H1 (cell line): ENCODE measurements around the gene CCDC157. TPM values are rescaled to one million over a fixed set of nuclear protein-coding genes. Genes with fewer than 3 reads are reported as not detected.

ENCODE experiments used
- CTCF ChIA-PET: fragments of 300-600 bp; sonication (Branson Sonifier 250); formaldehyde crosslinking; loops from one replicate; lab custom pipeline; 2021; ENCODE audit not compliant: partially characterized antibody; lab: Charles Lee
- POLR2A ChIA-PET: fragments of 300-600 bp; sonication (Branson Sonifier 250); formaldehyde crosslinking; loops from one replicate; lab custom pipeline; 2021; ENCODE audit warnings: inconsistent platforms; ENCODE audit not compliant: partially characterized antibody; lab: Charles Lee
- DNase-seq, 2 experiments: peaks; one replicate each; pipeline versions ENCODE4 v3.0.0 to v3.0.0-alpha.2; 2010 to 2022; ENCODE audit warnings: low spot score in 2 of 2, low read depth in 1 of 2, mixed read lengths in 1 of 2
- FAIRE-seq: peaks from 2 replicates; lab custom pipeline; 2011; peaks lifted over from hg19 to GRCh38; lab: Jason Lieb, UNC
- H2AFZ ChIP-seq: 2 replicates; pipeline ENCODE4 v1.8.1; 2012; ENCODE audit warnings: low read length, inconsistent platforms
- H2AK5ac ChIP-seq: 2 replicates; pipeline ENCODE4 v1.6.1; 2013; ENCODE audit warnings: low read depth, low read length
- H2BK120ac ChIP-seq: replicated peaks from 2 replicates; pipeline ENCODE3; 2013; ENCODE audit warnings: low read depth, low read length, inconsistent platforms
- H2BK12ac ChIP-seq: 2 replicates; pipeline ENCODE4 v1.6.1; 2013; ENCODE audit warnings: low read depth, low read length
- H2BK15ac ChIP-seq: 2 replicates; pipeline ENCODE4 v1.6.1; 2013; ENCODE audit warnings: low read length
- H2BK20ac ChIP-seq: 2 replicates; pipeline ENCODE4 v1.6.1; 2013; ENCODE audit warnings: low read length
- H2BK5ac ChIP-seq: 2 replicates; pipeline ENCODE4 v1.6.1; 2013; ENCODE audit warnings: low read depth, low read length
- H3K14ac ChIP-seq: 2 replicates; pipeline ENCODE4 v1.6.1; 2013; ENCODE audit warnings: inconsistent platforms; ENCODE audit not compliant: insufficient read length
- H3K18ac ChIP-seq: 2 replicates; pipeline ENCODE4 v1.6.1; 2013; ENCODE audit warnings: low read length; ENCODE audit errors: extremely low read depth
- H3K23ac ChIP-seq: 2 replicates; pipeline ENCODE4 v1.6.1; 2013; ENCODE audit warnings: inconsistent platforms; ENCODE audit not compliant: insufficient read length
- H3K23me2 ChIP-seq: 2 replicates; pipeline ENCODE4 v1.6.1; 2013; ENCODE audit warnings: low read depth, low read length
- H3K27ac ChIP-seq: 2 replicates; pipeline ENCODE4 v1.6.1; 2011; ENCODE audit warnings: low read depth, low read length, inconsistent platforms
- H3K27me3 ChIP-seq, 4 experiments: replicated peaks in 1 of 4; 1 replicate in 1 of 4; 2 replicates in 3 of 4; pipeline versions ENCODE4 v1.6.1 to v1.8.1; 2011 to 2013; ENCODE audit warnings: low read length in 3 of 4, mild to moderate bottlenecking in 3 of 4, inconsistent platforms in 2 of 4, mixed read lengths in 2 of 4, moderate library complexity in 1 of 4; ENCODE audit not compliant: control insufficient read depth in 3 of 4, insufficient read depth in 3 of 4; ENCODE audit errors: extremely low read depth in 1 of 4
- H3K36me3 ChIP-seq, 4 experiments: 2 replicates each; pipeline versions ENCODE4 v1.6.1 to v1.8.1; 2011 to 2013; ENCODE audit warnings: mild to moderate bottlenecking in 4 of 4, low read length in 3 of 4, moderate library complexity in 2 of 4, control low read depth in 1 of 4, inconsistent platforms in 1 of 4; ENCODE audit not compliant: insufficient read depth in 4 of 4, control insufficient read depth in 2 of 4
- H3K4ac ChIP-seq: replicated peaks from 2 replicates; pipeline ENCODE3; 2013; ENCODE audit warnings: low read length, low read depth, mixed read lengths, inconsistent platforms; ENCODE audit not compliant: insufficient read length
- H3K4me1 ChIP-seq, 4 experiments: replicated peaks in 1 of 4; 1 replicate in 1 of 4; 2 replicates in 3 of 4; pipeline versions ENCODE4 v1.6.1 to v1.8.1; 2011 to 2013; ENCODE audit warnings: low read length in 3 of 4, inconsistent platforms in 2 of 4, mixed read lengths in 1 of 4; ENCODE audit not compliant: insufficient read depth in 4 of 4, control insufficient read depth in 3 of 4
- H3K4me2 ChIP-seq, 2 experiments: 2 replicates each; pipeline versions ENCODE4 v1.6.1 to v1.8.1; 2011 to 2013; ENCODE audit warnings: low read depth in 2 of 2, low read length in 2 of 2, control low read depth in 1 of 2, inconsistent platforms in 1 of 2, mild to moderate bottlenecking in 1 of 2; ENCODE audit not compliant: insufficient read depth in 1 of 2
- H3K4me3 ChIP-seq, 4 experiments: fragments of 200-600, 300-600 bp in 1 of 4; sonication (generic), shearing (Covaris generic), sonication (Bioruptor Twin) in 1 of 4; 2 replicates each; pipeline versions ENCODE4 v1.5.1 to v1.8.1; 2011 to 2016; ENCODE audit warnings: low read length in 4 of 4, low read depth in 3 of 4, control low read depth in 2 of 4, inconsistent platforms in 2 of 4, mild to moderate bottlenecking in 2 of 4, mixed read lengths in 1 of 4, moderate library complexity in 1 of 4; ENCODE audit not compliant: insufficient read depth in 2 of 4; ENCODE audit errors: extremely low read depth in 1 of 4
- H3K56ac ChIP-seq: replicated peaks from 2 replicates; pipeline ENCODE3; 2013; ENCODE audit warnings: low read depth, mild to moderate bottlenecking, mixed read lengths, low read length, inconsistent platforms; ENCODE audit not compliant: insufficient read length
- H3K79me1 ChIP-seq: 2 replicates; pipeline ENCODE4 v1.6.1; 2013; ENCODE audit warnings: low read depth, low read length, control low read depth
- H3K79me2 ChIP-seq, 2 experiments: 2 replicates each; pipeline versions ENCODE4 v1.6.1 to v1.8.1; 2012 to 2013; ENCODE audit warnings: low read length in 2 of 2, mild to moderate bottlenecking in 2 of 2, inconsistent platforms in 1 of 2; ENCODE audit not compliant: insufficient read depth in 2 of 2, control insufficient read depth in 1 of 2
- H3K9ac ChIP-seq, 4 experiments: replicated peaks in 1 of 4; 1 replicate in 1 of 4; 2 replicates in 3 of 4; pipeline versions ENCODE4 v1.6.1 to v1.8.1; 2011 to 2013; ENCODE audit warnings: low read depth in 3 of 4, low read length in 3 of 4, control low read depth in 2 of 4, mild to moderate bottlenecking in 2 of 4, moderate library complexity in 2 of 4, inconsistent platforms in 1 of 4; ENCODE audit errors: extremely low read depth in 1 of 4
- H3K9me3 ChIP-seq, 2 experiments: 2 replicates each; pipeline versions ENCODE4 v1.6.1 to v1.8.1; 2012 to 2013; ENCODE audit warnings: mild to moderate bottlenecking in 2 of 2, moderate library complexity in 2 of 2, control low read depth in 1 of 2, inconsistent platforms in 1 of 2, low read depth in 1 of 2, low read length in 1 of 2, mixed read lengths in 1 of 2; ENCODE audit not compliant: insufficient read depth in 2 of 2
- H4K20me1 ChIP-seq, 2 experiments: replicated peaks in 1 of 2; 2 replicates each; pipeline versions ENCODE3 to v1.8.1; 2011 to 2013; ENCODE audit warnings: inconsistent platforms in 2 of 2, low read length in 2 of 2, mild to moderate bottlenecking in 1 of 2; ENCODE audit not compliant: insufficient read depth in 2 of 2, control insufficient read depth in 1 of 2
- H4K5ac ChIP-seq: 2 replicates; pipeline ENCODE4 v1.6.1; 2013; ENCODE audit warnings: low read length, low read depth, mixed read lengths, inconsistent platforms; ENCODE audit not compliant: insufficient read length
- H4K8ac ChIP-seq: 2 replicates; pipeline ENCODE4 v1.8.0; 2013; ENCODE audit warnings: mild to moderate bottlenecking, moderate library complexity, low read length, inconsistent platforms; ENCODE audit not compliant: insufficient read depth; ENCODE audit errors: extremely low read depth
- H4K91ac ChIP-seq: replicated peaks from 2 replicates; pipeline ENCODE3; 2013; ENCODE audit warnings: low read length, mixed read lengths, inconsistent platforms; ENCODE audit not compliant: insufficient read length
- BACH1 ChIP-seq: IDR thresholded peaks from 2 replicates; pipeline ENCODE4 v1.6.1; 2012; ENCODE audit warnings: low read length, improper control_type of control experiment
- BRCA1 ChIP-seq: IDR thresholded peaks from 2 replicates; pipeline ENCODE4 v1.6.1; 2012; ENCODE audit warnings: low read depth, low read length, improper control_type of control experiment
- CBX5 ChIP-seq: fragments of 300-800, 300-1000 bp; sonication (generic); IDR thresholded peaks from 2 replicates; pipeline ENCODE4 v1.7.1; 2016; ENCODE audit warnings: antibody characterized with exemption, low read length, low read depth
- CBX8 ChIP-seq: fragments of 300-800, 300-1000 bp; sonication (generic); IDR thresholded peaks from 2 replicates; pipeline ENCODE4 v1.7.1; 2016; ENCODE audit warnings: low read depth, low read length, borderline replicate concordance
- CHD1 ChIP-seq: IDR thresholded peaks from 2 replicates; pipeline ENCODE4 v1.6.1; 2012; ENCODE audit warnings: low read depth, low read length, improper control_type of control experiment
- CHD2 ChIP-seq: IDR thresholded peaks from 2 replicates; pipeline ENCODE4 v1.6.1; 2012; ENCODE audit warnings: low read length, improper control_type of control experiment
- EZH2 ChIP-seq: fragments of 200-600 bp; sonication (generic); IDR thresholded peaks from 2 replicates; pipeline ENCODE4 v1.7.1; 2012; ENCODE audit warnings: low read depth, mild to moderate bottlenecking, moderate library complexity, low read length, inconsistent platforms; ENCODE audit not compliant: severe bottlenecking
- HDAC2 ChIP-seq, 2 experiments: fragments of 300-600 bp in 1 of 2; sonication (generic) in 1 of 2; IDR thresholded peaks; 2 replicates each; pipeline ENCODE4 v1.6.1; 2011 to 2012; ENCODE audit warnings: low read depth in 2 of 2, low read length in 2 of 2, mild to moderate bottlenecking in 2 of 2, moderate library complexity in 2 of 2, borderline replicate concordance in 1 of 2, inconsistent platforms in 1 of 2
- POU5F1 ChIP-seq: IDR thresholded peaks from 2 replicates; pipeline ENCODE4 v1.6.1; 2011; ENCODE audit warnings: low read depth, mild to moderate bottlenecking, low read length, moderate library complexity
- SP2 ChIP-seq: IDR thresholded peaks from 2 replicates; pipeline ENCODE4 v1.6.1; 2012; ENCODE audit warnings: mild to moderate bottlenecking, low read length, inconsistent platforms
- TCF12 ChIP-seq: IDR thresholded peaks from 2 replicates; pipeline ENCODE4 v1.6.1; 2011; ENCODE audit warnings: low read depth, mild to moderate bottlenecking, low read length
- ZNF274 ChIP-seq: IDR thresholded peaks from 2 replicates; pipeline ENCODE4 v1.7.0; 2012; ENCODE audit warnings: low read length, borderline replicate concordance; ENCODE audit errors: extremely low read depth
- WGBS, 2 experiments: shearing (Covaris generic) in 1 of 2; methylation state at CpG; one replicate each; pipeline versions ENCODE4 v1.1.6 to v1.1.7; 2013 to 2015; ENCODE audit warnings: low lambda C conversion rate in 2 of 2, mixed read lengths in 2 of 2, inconsistent platforms in 1 of 2, low coverage in 1 of 2, missing lambda C conversion rate in 1 of 2; ENCODE audit not compliant: insufficient replicate concordance in 2 of 2, insufficient coverage in 1 of 2, insufficient read length in 1 of 2; ENCODE audit errors: extremely low coverage in 1 of 2, missing lambda C conversion rate in 1 of 2; 5-methylcytosine and 5-hydroxymethylcytosine counted together
- polyA plus RNA-seq, 7 experiments: library from polyadenylated mRNA; depleted of rRNA in 3 of 7; stranded (reverse) in 5 of 7; unstranded in 2 of 7; fragments of >200 nt in 5 of 7; fragments of 200-250 nt in 2 of 7; gene quantifications; 1 replicate in 5 of 7; 2 replicates in 1 of 7; 4 replicates in 1 of 7; pipeline versions ENCODE4 v1.2.1 to v1.2.3, GENCODE V29; 2011 to 2013; ENCODE audit warnings: missing spikeins in 2 of 7, mixed read lengths in 2 of 7
- total RNA-seq: library from RNA; stranded (reverse); fragmentation: NEBNext Ultra II Directional; extraction: Animal tissue kit (Norgen Biotek cat#: 25700); gene quantifications from 2 replicates; pipeline ENCODE4 v1.2.1, GENCODE V29; 2021

The CCDC157 gene
- total and polyA plus RNA-seq, 2 of the 8 experiments (the other 6 are each of a cell fraction or from before 2014, with no cell fraction given): 4.1 to 8.4 TPM

GRCh38 chr22:30371981-30372380 is 15.2 kb downstream of the CCDC157 start:
- Histone ChIP-seq H4K91ac (peak overlapping the region; percentile 42), H3K36me3 (0 out of 8 replicates have a peak, but pooled peaks cover 0 to 3% (median 0%) of the 10 kb centered on the region in 4 experiments), H3K27ac (no peak overlapping the region; the same call in 1 of the 2 replicates), H2BK15ac (no peak overlapping the region), H2AK5ac (no peak overlapping the region), H2BK20ac (no peak overlapping the region), H3K9me3 (no peaks in the 10 kb centered on the region), H3K79me2 (no peaks in the 10 kb centered on the region), H2BK5ac (0 out of 2 replicates have a peak overlapping the region, but pooled peaks have one; percentile 23), H3K4me2 (no peak overlapping the region), H3K9ac (no peak overlapping the region), H3K27me3 (no peaks in the 10 kb centered on the region; a peak in 1 of 7 replicates), H3K14ac (no peak overlapping the region), H2BK12ac (no peak overlapping the region; the same call in 1 of the 2 replicates), H2BK120ac (no peak overlapping the region), H4K5ac (no peak overlapping the region), H3K18ac (no peak overlapping the region), H3K23me2 (no peaks in the 10 kb centered on the region), H4K20me1 (peaks cover 3 to 7% of the 10 kb centered on the region in 2 experiments), H4K8ac (0 out of 2 replicates have a peak overlapping the region, but pooled peaks have one; percentile 18), H3K4me3 (no peak overlapping the region), H2AFZ (no peak overlapping the region), H3K56ac (no peak overlapping the region), H3K23ac (no peak overlapping the region), H3K4me1 (peaks cover 0 to 2% (median 0%) of the 10 kb centered on the region in 4 experiments; a peak in 1 of 7 replicates), H3K4ac (no peak overlapping the region), H3K79me1 (no peaks in the 10 kb centered on the region)
- ChIA-PET CTCF (interaction anchor here (0.8 to 6.3 kb wide), 4 partner anchors 10 to 83 kb away, joined by 3 to 28 read pairs (median 15); partner anchors contain the start of genes CASTOR1 and RNF215), POLR2A (interaction anchor here (1.1 to 11.8 kb wide), 6 partner anchors 12 to 107 kb away, joined by 3 to 129 read pairs (median 4); partner anchors contain the start of genes CCDC157 and SF3A1)
- DNase-seq: no peak
- 88% methylated on average over 13 of the region's 13 CpGs; no CpG with 5 or more reads in 1 of the 2 experiments for WGBS, 2 experiments
- no peak for FAIRE-seq
- no peak for TF ChIP-seq BRCA1
- no peak for TF ChIP-seq CHD1
- no peak for TF ChIP-seq CBX5
- no peak for TF ChIP-seq BACH1
- TF ChIP-seq HDAC2 (IDR thresholded peaks at IDR 0.05; ENCODE audit: borderline replicate concordance in 1 of 2, low read depth in 2 of 2, low read length in 2 of 2): no peak
- TF ChIP-seq CBX8: no peak
- no peak for TF ChIP-seq POU5F1
- no peak for TF ChIP-seq EZH2
- no peak for TF ChIP-seq SP2
- TF ChIP-seq ZNF274: no peak
- TF ChIP-seq CHD2: no peak
- no peak for TF ChIP-seq TCF12
